HFFc6 (cell line): ENCODE results near the gene SAPCD2. TPM values are rescaled to one million over a fixed set of nuclear protein-coding genes. Genes with fewer than 3 reads are reported as not detected.

Experiments used
- DNase-seq: peaks from one replicate; pipeline ENCODE4 v3.0.0-alpha.2; 2018
- H3K27ac Mint-ChIP-seq: 2 replicates; pipeline ENCODE4 v1.8.0; 2020; ENCODE audit warnings: mild to moderate bottlenecking, mixed read lengths
- H3K27me3 Mint-ChIP-seq: 2 replicates; pipeline ENCODE4 v1.8.0; 2021; ENCODE audit warnings: mild to moderate bottlenecking, moderate library complexity, mixed read lengths; ENCODE audit not compliant: insufficient read depth
- H3K36me3 Mint-ChIP-seq: 2 replicates; pipeline ENCODE4 v1.8.0; 2021; ENCODE audit warnings: low read depth, mixed read lengths
- H3K4me1 Mint-ChIP-seq: 2 replicates; pipeline ENCODE4 v1.8.0; 2020; ENCODE audit warnings: low read depth, mixed read lengths
- H3K4me3 Mint-ChIP-seq: 2 replicates; pipeline ENCODE4 v1.8.0; 2020; ENCODE audit warnings: mild to moderate bottlenecking, moderate library complexity, mixed read lengths
- H3K9me3 Mint-ChIP-seq: 2 replicates; pipeline ENCODE4 v1.8.0; 2020; ENCODE audit warnings: mild to moderate bottlenecking, mixed read lengths
- CTCF ChIP-seq: fragments of 200-600 bp; sonication (generic); IDR thresholded peaks from 2 replicates; pipeline ENCODE4 v1.5.0; 2021; ENCODE audit warnings: antibody characterized with exemption, mild to moderate bottlenecking
- total RNA-seq, 6 experiments: library from RNA; stranded (reverse); fragmentation: NEBNext Ultra II Directional; extraction: Animal tissue kit (Norgen Biotek cat#: 25700); gene quantifications; 2 replicates in 1 of 6; 3 replicates in 5 of 6; pipeline ENCODE4 v1.2.3, GENCODE V29; 2021

Gene SAPCD2
- total RNA-seq, 6 experiments from 2014 or later: 7.7 to 14.8 (median 11.3) TPM

- Mint-ChIP-seq H3K36me3 (no peaks in the 10 kb centered on the region), H3K4me3 (no peak overlapping the region), H3K4me1 (0 out of 2 replicates have a peak, but pooled peaks cover 5% of the 10 kb centered on the region), H3K27me3 (no peaks in the 10 kb centered on the region; the same call in 1 of the 2 replicates), H3K9me3 (no peaks in the 10 kb centered on the region), H3K27ac (no peak overlapping the region)
- TF ChIP-seq CTCF: no peak
- no peak for DNase-seq
These were observed 40.4 kb downstream of the SAPCD2 start for GRCh38 chr9:137030006-137030405.

- Mint-ChIP-seq H3K27me3 (no peaks in the 10 kb centered on the region), H3K27ac (no peak overlapping the region), H3K36me3 (no peaks in the 10 kb centered on the region), H3K4me3 (peak overlapping the region; percentile 46; the same call in 1 of the 2 replicates), H3K4me1 (0 out of 2 replicates have a peak, but pooled peaks cover 5% of the 10 kb centered on the region), H3K9me3 (no peaks in the 10 kb centered on the region)
- TF ChIP-seq CTCF: peak; percentile 92
- peak; percentile 26 for DNase-seq
These were observed 41.1 kb downstream of the SAPCD2 start for GRCh38 chr9:137029058-137029936.

GRCh38 chr9:137028263-137029057, 41.9 kb downstream of the SAPCD2 start:
- peak overlapping the region; percentile 46 for H3K4me3 Mint-ChIP-seq
- no peaks in the 10 kb centered on the region for H3K9me3 Mint-ChIP-seq
- H3K27me3 Mint-ChIP-seq: no peaks in the 10 kb centered on the region
- 0 out of 2 replicates have a peak, but pooled peaks cover 5% of the 10 kb centered on the region for H3K4me1 Mint-ChIP-seq
- H3K36me3 Mint-ChIP-seq: no peaks in the 10 kb centered on the region
- TF ChIP-seq CTCF: no peak
- H3K27ac Mint-ChIP-seq: no peak overlapping the region
- DNase-seq: peak; percentile 26

- no peaks in the 10 kb centered on the region for H3K9me3 Mint-ChIP-seq
- peak within 1 kb of the TSS; percentile 86 for H3K4me3 Mint-ChIP-seq
- H3K27ac Mint-ChIP-seq: no peak within 1 kb of the TSS
- H3K27me3 Mint-ChIP-seq: no peaks in the 10 kb centered on the region
- H3K36me3 Mint-ChIP-seq: no peaks in the 10 kb centered on the region
- DNase-seq: no peak
- 0 out of 2 replicates have a peak, but pooled peaks cover 5% of the 10 kb centered on the region for H3K4me1 Mint-ChIP-seq
- TF ChIP-seq CTCF: no peak
These were observed 42.7 kb downstream of the SAPCD2 start, which contains the start of gene ABCA2 for GRCh38 chr9:137027369-137028262. ABCA2 (minus strand) TSS chr9:137028237; CDS start chr9:137028140, 97 bp downstream.

- H3K4me3 Mint-ChIP-seq: peak overlapping the region; percentile 86
- TF ChIP-seq CTCF: no peak
- no peak overlapping the region for H3K27ac Mint-ChIP-seq
- H3K4me1 Mint-ChIP-seq: 0 out of 2 replicates have a peak, but pooled peaks cover 5% of the 10 kb centered on the region
- peaks cover 3% of the 10 kb centered on the region; the same call in 1 of the 2 replicates for H3K27me3 Mint-ChIP-seq
- no peaks in the 10 kb centered on the region for H3K9me3 Mint-ChIP-seq
- DNase-seq: no peak
- H3K36me3 Mint-ChIP-seq: no peaks in the 10 kb centered on the region
These were observed 43.5 kb downstream of the SAPCD2 start for GRCh38 chr9:137026828-137027227.
